ENCODE measurements around the gene PCSK4.
A peak's percentile ranks its signal among the peaks of the same experiment; 100 is the strongest.

The PCSK4 gene

GRCh38 chr19:1466018-1466460 is 24.1 kb downstream of the PCSK4 start:
- no peak overlapping the region for H3K4me3 ChIP-seq (ENCODE audit: low read depth, low read length)
- TF ChIP-seq CTCF (IDR thresholded peaks at IDR 0.05; ENCODE audit: low read depth, low read length), result no peak

- peak; percentile 61 for TF ChIP-seq CTCF (IDR thresholded peaks at IDR 0.05; ENCODE audit: low read depth, low read length)
- no peak overlapping the region for H3K4me3 ChIP-seq (ENCODE audit: low read depth, low read length)
These were observed 24.7 kb downstream of the PCSK4 start for GRCh38 chr19:1465191-1466016.

- no peak overlapping the region for H3K4me3 ChIP-seq (ENCODE audit: low read depth, low read length)
- TF ChIP-seq CTCF (IDR thresholded peaks at IDR 0.05; ENCODE audit: low read depth, low read length), result no peak
These were observed 28.3 kb downstream of the PCSK4 start for GRCh38 chr19:1461862-1462261.

GRCh38 chr19:1460033-1460995 is 29.8 kb downstream of the PCSK4 start:
- TF ChIP-seq CTCF (IDR thresholded peaks at IDR 0.05; ENCODE audit: low read depth, low read length), result no peak
- no peak overlapping the region for H3K4me3 ChIP-seq (ENCODE audit: low read depth, low read length)

GRCh38 chr19:1459479-1459878 is 30.7 kb downstream of the PCSK4 start:
- H3K4me3 ChIP-seq (ENCODE audit: low read depth, low read length), result no peak overlapping the region
- TF ChIP-seq CTCF (IDR thresholded peaks at IDR 0.05; ENCODE audit: low read depth, low read length), result no peak

GRCh38 chr19:1457892-1458291 is 32.3 kb downstream of the PCSK4 start:
- H3K4me3 ChIP-seq (ENCODE audit: low read depth, low read length), result no peak overlapping the region
- TF ChIP-seq CTCF (IDR thresholded peaks at IDR 0.05; ENCODE audit: low read depth, low read length), result no peak

Measured in WI38 (cell line).